GM19023 (cell line): Measurements from ENCODE around the gene ENOPH1.
"Not testable (repeated sequence)": the region's sequence is repeated elsewhere in the genome, so short reads cannot be mapped to it uniquely, and the experiment has no call there.

Experiments
- ATAC-seq: cut with Tn5 transposase; IDR thresholded peaks from one replicate; pipeline ENCODE4 v1.9.1; 2021; ENCODE audit warnings: mild to moderate bottlenecking, moderate library complexity; ENCODE audit not compliant: unreplicated experiment

The ENOPH1 gene

DNA sequence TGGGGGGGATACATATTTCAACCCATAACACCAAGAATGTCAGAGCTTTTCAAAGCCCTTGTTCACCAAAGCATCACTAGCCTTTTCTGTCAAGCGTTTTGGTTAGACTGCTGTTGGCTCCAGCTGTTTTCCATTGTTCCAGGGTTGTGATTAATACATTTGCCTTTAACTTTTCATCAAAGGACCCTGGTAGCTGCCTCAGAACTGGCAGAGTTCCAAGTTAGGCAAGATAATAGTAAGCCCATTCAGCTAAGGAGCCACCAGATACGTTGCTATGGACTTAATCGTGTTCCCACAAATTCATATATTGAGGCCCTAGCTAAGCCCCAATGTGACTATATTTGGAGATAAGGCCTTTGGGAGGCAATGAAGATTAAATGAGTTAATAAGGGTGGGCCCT lies 37.1 kb downstream of the ENOPH1 start:
- no peak for ATAC-seq

DNA sequence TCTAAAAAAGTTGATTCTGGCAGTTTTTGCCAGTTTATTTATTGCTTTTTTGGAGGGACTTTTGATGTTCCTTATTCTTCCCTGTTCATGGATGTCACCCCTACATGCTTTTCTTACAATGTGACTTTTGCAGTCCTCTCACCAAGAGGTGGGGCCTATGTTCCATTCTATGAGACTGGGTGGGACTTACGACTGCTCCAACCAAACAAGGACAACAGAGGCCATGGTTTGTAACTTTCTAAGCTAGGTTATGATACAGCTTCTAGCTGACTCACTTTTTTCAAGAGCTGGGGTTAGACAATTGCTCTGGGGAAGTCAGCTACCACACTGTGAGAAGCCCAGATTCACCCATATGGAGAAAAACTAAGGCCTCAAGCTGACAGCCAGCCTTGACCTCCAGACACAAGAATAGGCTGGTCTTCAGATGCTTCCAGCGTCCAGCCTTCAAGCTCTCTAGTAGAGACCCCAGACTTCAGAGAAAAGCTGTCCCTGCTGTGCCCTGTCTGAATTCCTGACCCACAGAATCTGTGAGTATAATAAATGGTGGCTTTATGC lies 39.5 kb downstream of the ENOPH1 start:
- no peak for ATAC-seq

DNA sequence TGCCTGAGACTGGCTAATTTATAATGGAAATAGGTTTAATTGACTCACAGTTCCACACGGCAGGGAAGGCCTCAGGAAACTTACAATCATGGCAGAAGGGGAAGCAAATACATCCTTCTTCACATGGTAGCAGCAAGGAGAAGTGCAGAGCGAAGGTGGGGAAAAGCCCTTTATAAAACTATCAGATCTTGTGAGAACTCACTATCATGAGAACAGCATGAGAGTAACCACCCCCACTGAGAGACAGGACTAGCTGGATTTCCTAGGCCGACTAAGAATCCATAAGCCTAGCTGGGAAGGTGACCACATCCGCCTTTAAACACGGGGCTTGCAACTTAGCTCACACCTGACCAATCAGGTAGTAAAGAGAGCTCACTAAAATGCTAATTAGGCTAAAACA lies 42.7 kb downstream of the ENOPH1 start:
- not testable (repeated sequence) for ATAC-seq

DNA sequence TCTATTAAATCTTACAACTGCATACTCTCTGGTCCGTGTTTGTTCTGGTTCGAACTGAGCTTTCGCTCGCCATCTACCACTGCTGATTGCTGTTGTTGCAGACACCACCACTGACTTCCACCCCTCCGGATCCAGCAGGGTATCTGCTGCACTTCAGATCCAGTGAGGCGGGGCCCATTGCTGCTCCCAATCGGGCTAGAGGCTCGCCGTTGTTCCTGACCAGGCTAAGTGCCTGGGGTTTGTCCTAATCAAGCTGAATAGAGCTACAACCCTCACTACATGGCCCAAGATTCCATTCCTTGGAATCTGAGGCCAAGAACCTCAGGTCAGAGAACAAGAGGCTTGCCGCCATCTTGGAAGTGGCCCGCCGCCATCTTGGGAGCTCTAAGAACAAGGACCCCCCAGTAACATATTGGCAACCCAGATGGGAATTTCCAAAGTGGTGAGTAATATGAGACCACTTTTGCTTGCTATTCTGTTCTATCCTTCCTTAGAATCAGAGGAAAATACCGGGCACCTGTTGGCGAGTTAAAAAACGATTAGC lies 43.3 kb downstream of the ENOPH1 start:
- no peak for ATAC-seq

DNA sequence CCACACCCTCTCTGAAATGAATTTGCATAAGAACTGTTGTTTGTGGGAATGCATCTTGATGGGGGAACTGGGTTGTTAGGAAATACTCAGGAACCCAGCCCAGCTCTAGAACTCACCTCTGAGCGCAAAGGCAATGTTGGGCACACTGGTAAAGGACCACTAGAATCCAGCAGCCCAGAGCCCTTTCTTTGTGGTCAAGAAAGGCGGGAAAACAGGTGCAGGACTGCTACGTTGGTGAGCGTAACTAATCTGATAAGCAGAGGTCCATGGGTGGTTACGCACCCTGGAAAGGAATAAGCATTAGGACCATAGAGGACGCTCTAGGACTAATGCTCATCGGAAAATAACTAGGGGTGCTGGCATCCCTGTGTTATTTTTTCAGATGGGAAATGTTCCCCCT lies 45.5 kb downstream of the ENOPH1 start:
- not testable (repeated sequence) for ATAC-seq

DNA sequence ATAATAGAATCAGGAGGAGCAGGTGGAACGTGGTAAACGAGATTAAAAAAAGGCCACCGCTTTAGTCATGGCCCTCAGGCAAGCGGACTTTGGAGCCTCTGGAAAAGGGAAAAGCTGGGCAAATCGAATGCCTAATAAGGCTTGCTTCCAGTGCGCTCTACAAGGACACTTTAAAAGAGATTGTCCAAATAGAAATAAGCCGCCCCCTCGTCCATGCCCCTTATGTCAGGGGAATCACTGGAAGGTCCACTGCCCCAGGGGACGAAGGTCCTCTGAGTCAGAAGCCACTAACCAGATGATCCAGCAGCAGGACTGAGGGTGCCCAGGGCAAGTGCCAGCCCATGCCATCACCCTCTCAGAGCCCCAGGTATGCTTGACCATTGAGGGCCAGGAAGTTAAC lies 47.1 kb downstream of the ENOPH1 start:
- ATAC-seq = not testable (repeated sequence)

DNA sequence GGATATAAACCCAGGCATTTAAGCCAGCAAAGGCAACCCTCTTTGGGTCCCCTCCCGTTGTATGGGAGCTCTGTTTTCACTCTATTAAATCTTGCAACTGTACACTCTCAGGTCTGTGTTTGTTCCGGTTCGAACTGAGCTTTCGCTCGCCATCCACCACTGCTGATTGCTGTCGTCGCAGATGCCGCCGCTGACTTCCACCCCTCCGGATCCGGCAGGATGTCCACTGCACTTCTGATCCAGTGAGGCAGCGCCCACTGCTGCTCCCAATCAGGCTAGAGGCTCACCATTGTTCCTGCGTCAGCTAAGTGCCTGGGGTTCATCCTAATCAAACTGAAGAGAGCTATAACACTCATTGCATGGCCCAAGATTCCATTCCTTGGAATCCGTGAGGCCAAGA lies 49.2 kb downstream of the ENOPH1 start:
- ATAC-seq = no peak

DNA sequence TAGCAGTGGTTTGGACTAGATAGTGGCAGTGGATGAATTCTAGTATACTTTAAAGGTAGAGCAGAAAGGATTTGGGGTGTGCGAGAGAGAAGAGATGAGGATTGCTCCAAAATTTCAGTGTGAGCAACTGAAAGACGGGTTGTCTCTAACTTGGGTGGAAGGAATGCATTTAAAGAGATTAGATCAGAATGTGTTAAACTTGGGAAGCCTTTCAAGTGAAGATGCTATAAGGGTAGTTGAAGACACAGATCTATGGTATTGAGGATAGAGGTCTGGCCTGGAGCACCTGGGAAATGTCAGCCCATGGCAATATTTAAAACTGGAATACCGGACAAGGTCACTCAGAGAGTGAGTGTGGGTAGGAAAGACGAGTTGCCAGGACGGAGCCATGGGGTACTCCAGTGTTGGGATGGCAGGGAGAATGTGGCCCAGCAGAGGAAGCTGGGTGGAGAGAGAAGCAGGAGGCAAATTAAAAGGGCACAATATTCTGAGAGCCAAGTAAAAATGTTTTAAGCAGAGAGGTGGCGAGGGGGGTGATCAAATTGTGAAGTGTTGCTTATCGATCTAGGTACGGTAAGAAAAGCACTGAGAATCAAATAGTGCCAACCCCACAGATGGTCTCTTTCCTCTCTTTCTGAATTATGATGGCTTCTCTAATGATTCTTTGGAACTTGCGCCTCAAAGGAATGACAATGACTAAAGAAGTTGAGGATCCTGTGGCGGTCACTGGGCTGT lies 50.5 kb downstream of the ENOPH1 start:
- no peak for ATAC-seq

DNA sequence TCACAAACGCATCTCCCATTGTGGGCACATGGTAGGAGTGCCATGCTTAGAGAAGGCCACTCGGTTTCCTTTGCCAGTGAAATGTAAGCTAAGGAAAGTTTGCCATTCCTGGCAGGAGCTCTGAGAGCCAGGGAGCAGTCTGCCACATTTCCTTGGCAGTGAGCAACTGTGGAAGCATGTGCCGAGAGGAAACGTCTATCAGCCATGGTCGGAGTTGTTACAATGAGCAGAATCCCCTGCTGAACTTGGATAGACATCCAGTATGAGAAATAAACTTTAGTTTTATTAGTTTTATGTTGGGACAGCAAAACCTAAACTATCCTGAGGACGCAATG lies 51.1 kb downstream of the ENOPH1 start:
- ATAC-seq = no peak

DNA sequence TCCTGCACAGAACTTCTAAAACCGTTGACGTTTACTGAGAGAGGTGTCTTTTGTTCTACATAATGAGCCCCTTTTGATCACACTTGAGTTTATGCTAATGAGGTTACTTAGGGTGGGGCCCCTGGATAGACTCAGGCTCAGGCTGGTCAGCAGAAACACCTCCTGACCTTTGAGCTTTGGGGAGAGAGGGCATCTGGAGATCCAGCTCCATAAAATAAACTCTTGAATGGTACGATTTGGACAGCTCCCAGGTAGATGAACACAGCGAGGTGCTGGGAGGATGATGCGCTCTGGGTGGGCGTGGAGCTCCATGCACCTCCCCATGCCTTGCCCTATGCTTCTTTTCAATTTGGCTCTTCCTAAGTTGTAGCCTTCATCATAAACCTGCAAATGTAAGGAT lies 52.0 kb downstream of the ENOPH1 start:
- no peak for ATAC-seq

DNA sequence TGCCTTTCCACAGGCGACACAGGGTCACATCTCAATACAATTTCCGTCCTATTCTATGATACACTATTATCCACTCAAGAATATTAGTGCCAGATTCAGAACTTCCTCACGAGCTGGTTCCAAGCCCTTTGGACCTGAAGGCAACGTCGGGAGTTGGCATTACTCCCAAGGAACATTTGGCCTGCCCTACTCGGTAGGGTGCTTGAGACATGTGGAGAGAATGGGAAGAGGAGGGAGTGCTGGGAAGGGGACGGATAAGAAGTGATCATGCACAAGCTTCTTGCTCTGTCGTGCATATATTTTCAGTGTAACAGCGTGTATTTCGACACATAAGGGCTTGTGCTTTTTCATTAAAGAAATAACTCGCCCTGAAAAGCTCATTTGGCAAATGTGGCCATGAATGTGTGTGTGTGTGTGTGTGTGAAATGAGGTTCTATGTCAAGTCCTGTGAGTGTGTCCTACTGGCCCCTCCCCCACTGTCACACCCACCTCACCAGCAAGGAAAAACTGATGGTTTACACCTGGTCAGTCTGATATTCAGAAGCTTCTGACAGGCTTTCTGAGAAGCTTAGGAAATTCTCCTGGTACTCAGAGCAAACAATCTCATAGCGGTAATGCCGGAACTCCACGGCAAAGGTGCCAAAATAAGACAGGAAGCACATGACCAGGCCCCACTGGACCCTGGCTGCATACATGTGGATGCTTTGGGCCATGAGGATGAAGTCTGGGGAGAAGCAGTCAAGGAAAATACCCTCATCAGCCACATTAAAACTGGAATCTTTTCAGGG lies 54.8 kb downstream of the ENOPH1 start:
- ATAC-seq = no peak

DNA sequence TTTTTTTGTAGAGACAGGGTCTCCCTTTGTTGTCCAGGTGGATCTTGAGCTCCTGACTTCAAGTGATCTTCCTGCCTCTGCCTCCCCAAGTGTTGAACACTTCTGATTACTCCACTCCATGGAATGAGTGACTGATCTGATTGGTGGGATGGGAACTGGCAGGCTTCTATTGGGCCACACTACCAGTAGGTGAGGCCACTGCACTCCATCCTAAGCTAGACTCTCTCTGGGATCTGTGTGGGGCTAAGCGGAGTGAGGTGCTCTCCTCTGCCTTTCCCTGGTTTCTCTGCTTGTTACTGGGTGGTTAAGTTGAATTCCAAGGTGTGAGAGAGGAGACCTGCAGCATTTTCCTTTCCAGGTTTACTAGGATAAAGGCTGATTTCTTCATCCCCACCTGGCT lies 58.7 kb downstream of the ENOPH1 start:
- ATAC-seq = no peak

DNA sequence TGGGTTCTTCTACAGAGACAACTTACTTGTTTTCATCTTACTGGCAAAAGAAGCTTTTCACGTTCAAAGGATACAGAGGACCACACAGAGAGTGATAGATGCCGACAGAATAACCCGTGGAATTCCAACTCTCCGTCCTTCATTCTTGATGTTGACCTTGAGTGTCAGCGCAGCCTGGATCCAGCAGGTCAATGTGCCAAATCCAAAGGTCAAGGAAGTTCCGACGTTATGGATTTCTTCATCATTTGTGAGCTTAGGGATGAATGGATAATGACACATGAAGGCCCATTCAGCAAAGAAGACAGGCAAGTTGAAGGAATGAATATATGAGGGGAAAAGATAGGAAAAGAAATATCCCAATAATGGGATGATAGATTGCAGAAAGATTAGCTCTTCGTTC lies 59.6 kb downstream of the ENOPH1 start:
- no peak for ATAC-seq

DNA sequence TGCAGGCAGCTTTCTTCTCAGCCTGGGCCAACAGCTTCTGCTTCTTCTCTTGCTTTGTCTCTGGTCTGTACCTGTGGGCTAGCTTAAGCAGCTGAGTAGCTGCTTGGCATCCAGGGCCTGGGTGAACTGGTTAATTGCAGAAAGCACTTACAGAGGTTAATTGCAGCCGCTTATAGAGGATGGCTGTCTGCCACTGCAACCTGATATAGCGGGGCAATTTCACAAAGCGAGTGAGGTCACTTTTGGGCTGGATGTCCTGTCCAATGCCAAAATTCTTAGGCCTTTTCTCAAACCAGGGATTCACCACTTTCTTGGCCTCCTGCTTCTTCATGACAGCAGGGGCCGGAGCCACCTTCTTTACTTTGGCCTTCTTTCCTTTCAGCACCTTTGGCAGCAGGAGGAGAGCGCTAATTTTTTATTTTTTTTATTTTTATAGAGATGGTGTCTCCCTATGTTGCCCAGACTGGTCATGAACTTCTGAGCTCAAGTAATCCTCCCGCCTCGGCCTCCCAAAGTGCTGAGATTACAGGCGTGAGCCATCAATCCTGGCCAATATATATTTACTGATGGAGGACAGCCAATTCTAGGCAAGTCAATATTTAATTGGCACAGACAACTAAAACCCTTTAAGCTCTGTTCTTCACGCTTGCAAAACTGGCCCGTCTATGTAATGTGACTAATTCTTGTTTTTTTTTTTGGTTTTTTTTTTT lies 61.0 kb downstream of the ENOPH1 start:
- no peak for ATAC-seq

DNA sequence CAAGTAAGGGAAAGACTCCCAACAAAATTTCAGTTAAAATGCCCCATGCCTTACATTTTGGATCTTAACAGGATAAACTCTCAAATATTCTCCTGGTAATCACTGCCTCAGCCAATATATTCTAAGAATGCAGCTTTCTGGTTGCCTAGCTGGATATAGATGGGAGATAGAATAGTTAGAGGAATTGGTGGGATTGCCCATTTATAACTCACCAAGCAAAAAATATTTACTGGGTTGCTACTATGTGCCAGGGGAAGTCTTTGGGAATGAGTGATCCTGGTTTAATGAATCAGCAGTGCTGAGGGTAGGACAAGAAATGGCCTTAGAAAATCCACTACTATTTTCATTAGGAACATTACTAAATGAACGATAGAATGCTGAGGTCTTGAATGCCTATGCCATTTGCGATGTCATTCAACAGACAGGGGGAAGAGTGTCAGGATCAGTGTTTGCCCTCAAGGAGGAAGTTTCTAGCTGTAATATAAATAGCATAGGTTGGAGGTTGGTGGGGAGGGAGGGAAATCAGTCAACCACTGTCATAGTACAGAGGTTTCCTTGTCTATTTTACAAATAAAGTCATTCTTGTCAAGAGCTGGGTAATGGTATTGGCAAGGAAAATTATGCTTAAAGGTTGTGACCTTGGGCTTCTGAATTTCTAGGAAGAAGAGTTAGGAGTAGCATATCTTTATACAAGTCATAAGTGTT lies 63.5 kb downstream of the ENOPH1 start:
- ATAC-seq = no peak

DNA sequence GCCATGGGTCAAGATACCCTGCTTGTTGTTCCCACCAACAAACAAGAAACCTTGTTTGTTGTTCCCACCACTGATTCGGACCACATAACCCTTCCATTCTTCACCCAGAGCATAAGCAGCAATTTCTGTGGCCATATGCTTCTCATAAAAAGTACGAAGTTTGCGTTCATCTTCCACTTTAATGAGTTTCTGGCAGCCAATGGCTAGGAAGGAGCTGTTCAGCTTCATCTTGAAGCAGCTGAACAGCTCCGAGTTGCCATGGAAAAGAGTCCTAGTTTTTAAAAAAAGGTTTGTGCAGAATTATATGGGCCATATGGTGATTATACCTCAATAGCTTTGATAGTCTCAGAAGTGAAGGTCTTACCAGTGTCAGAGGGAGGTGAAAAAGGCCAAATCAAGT lies 65.3 kb downstream of the ENOPH1 start:
- no peak for ATAC-seq

DNA sequence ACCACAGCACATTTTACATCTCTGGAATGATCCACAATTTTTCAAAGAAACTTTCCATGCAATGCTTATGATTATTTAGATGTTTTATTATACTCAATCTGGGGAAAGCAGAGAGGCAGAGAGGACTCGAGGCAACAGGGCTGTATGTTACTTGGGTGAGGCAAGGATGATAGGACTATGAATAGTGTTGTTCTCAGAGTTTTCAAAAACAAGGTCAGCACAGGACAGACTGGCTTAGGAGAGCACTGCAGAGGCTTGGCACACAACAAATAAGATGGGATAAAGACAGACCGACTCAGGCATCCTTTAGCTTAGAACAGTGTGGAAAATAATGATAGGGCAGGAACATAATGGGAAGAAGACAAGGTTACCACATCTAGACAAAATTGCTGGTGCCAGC lies 66.0 kb downstream of the ENOPH1 start:
- ATAC-seq = no peak

DNA sequence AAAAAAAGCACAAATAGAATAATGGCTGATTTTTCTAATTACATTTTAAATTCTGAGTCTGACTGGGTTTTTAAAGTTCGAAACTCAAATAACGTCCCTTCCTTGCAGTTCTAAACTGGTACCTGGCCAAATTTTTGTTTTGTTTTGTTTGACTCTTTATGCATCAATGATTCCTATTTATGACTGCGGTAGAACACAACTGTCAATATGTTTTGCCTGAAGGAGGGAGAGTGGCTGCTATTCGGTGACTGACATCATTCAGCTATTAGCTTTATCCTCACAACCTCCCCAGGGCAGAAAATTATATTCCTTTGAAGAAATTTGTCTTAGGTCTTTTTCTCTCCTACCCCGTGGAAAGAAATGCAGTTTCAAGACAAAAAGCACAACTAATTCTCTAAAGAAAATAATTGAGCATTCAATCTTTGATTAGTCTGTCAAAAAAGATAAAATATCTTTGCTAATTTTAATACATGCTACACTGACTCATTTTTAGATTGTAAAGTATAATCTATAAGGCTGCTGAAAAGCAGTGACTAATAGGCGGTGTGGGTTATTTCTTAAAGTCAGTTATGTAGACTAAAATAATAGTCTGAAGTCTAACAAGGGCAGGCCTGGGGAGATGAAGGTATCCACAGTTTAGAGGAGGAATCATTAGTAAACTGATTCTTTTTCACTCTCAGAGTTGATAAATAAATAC lies 69.5 kb downstream of the ENOPH1 start:
- no peak for ATAC-seq

DNA sequence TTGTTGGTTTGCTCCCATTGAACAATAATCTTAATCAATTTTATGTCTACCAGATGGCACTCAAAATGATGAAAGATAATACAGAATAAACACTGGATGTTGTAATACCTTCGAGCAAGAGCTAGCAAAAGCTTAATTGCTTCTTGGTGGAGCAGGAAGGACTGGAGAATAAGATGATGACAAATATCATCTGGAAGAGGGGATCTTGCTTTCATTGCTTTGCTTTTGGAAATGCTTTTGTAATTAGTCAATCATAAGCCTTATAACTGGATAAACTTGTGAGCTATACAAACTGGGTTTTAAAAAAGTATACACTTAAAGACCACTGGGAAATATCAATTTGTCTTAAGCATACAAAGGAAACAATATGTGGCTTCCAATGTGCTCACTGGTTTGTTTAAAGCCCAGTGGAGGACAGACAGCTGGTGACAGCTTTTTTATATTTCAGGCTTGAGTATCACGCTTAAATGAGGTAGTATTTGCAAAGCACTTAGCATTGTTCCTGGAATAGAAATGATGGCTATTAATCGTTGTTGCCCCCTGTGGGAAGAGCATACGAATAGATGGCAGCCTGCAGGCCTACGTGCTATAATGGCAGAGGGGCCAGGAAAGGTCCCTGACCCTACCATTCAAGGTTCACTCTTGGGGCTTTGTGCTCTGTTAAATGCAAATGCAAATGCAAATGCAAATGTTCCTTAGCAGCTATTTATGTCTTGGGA lies 70.2 kb downstream of the ENOPH1 start:
- ATAC-seq = no peak

DNA sequence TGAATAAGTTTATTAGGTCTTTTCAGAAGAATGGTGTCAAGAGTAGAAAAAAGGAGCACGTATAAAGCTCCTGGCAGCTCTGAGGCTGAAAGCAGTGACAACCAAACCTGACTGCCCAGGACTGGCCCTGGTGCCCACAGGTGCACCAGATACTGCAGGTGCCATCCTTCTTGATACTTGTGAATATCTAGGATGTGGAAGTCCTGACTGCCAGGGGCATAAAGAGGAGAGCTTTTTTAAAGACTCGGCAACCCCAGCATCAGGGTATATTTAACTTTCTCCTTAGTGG lies 70.7 kb downstream of the ENOPH1 start:
- no peak for ATAC-seq
